H1 (cell line): Measurements from ENCODE around the gene ADCK1. TPM values are rescaled to one million over a fixed set of nuclear protein-coding genes. Genes with fewer than 3 reads are reported as not detected.

Source experiments
- FOSL1 ChIP-seq: IDR thresholded peaks from 2 replicates; pipeline ENCODE4 v1.6.1; 2011; ENCODE audit warnings: mild to moderate bottlenecking, low read depth, low read length, moderate library complexity; ENCODE audit not compliant: insufficient read depth
- POU5F1 ChIP-seq: IDR thresholded peaks from 2 replicates; pipeline ENCODE4 v1.6.1; 2011; ENCODE audit warnings: low read depth, mild to moderate bottlenecking, low read length, moderate library complexity
- RAD21 ChIP-seq, 2 experiments: IDR thresholded peaks in 1 of 2; conservative IDR thresholded peaks in 1 of 2; 2 replicates each; pipeline ENCODE4 v1.6.1; 2011; ENCODE audit warnings: low read depth in 2 of 2, low read length in 2 of 2, improper control_type of control experiment in 1 of 2, inconsistent platforms in 1 of 2, mild to moderate bottlenecking in 1 of 2, moderate library complexity in 1 of 2
- SAP30 ChIP-seq: fragments of 300-600 bp; sonication (generic); IDR thresholded peaks from 2 replicates; pipeline ENCODE4 v1.7.1; 2012; ENCODE audit warnings: low read length, moderate library complexity, mild to moderate bottlenecking, inconsistent platforms; ENCODE audit not compliant: insufficient read depth, insufficient replicate concordance
- SRF ChIP-seq: IDR thresholded peaks from 2 replicates; pipeline ENCODE4 v1.6.1; 2011; ENCODE audit warnings: mild to moderate bottlenecking, low read depth, low read length, moderate library complexity
- TBP ChIP-seq: IDR thresholded peaks from 2 replicates; pipeline ENCODE4 v1.6.1; 2011; ENCODE audit warnings: low read depth, low read length, improper control_type of control experiment
- polyA plus RNA-seq, 7 experiments: library from polyadenylated mRNA; depleted of rRNA in 3 of 7; stranded (reverse) in 5 of 7; unstranded in 2 of 7; fragments of >200 nt in 5 of 7; fragments of 200-250 nt in 2 of 7; gene quantifications; 1 replicate in 5 of 7; 2 replicates in 1 of 7; 4 replicates in 1 of 7; pipeline versions ENCODE4 v1.2.1 to v1.2.3, GENCODE V29; 2011 to 2013; ENCODE audit warnings: missing spikeins in 2 of 7, mixed read lengths in 2 of 7
- total RNA-seq: library from RNA; stranded (reverse); fragmentation: NEBNext Ultra II Directional; extraction: Animal tissue kit (Norgen Biotek cat#: 25700); gene quantifications from 2 replicates; pipeline ENCODE4 v1.2.1, GENCODE V29; 2021
- TF ChIP-seq, protein P1 (sequence below): fragments of 300-600 bp; sonication (generic); IDR thresholded peaks from 2 replicates; pipeline ENCODE4 v1.7.1; 2012; ENCODE audit warnings: low read length, moderate library complexity, mild to moderate bottlenecking, inconsistent platforms; ENCODE audit not compliant: insufficient replicate concordance
- TF ChIP-seq, protein P2 (sequence below): IDR thresholded peaks from 2 replicates; pipeline ENCODE4 v1.6.1; 2011; ENCODE audit warnings: low read depth, mild to moderate bottlenecking, low read length; ENCODE audit not compliant: insufficient read depth

The ADCK1 gene
- total and polyA plus RNA-seq, 2 of the 8 experiments (the other 6 are each of a cell fraction or from before 2014, with no cell fraction given): 11.0 to 16.8 TPM

DNA sequence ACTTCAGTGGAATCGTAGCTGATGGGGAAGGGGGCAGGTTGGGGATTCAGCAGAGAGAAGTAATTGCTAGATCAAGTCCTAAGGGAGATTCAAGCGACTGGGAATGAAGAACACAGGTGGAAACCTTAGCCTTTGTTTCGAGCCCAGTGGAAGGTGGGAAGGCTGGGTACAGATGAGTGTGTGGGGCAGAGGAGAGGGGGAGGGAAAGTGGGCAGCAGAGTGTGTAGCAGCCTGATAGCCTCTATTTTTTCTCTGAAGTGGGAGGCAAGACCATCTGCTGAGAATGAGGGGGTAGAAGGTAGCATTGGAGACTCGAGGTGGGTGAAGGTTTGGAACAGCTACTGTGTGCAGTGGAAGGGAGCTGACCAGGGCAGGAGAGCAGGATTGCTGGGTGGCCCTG is 91.0 kb downstream of the ADCK1 start (continued):
- TF ChIP-seq RAD21 (IDR thresholded peaks at IDR 0.05 in 1 of 2, conservative IDR thresholded peaks at IDR 0.05 in 1 of 2; ENCODE audit: low read depth in 2 of 2, low read length in 2 of 2): no peak
- TF ChIP-seq TBP: no peak
- TF ChIP-seq SRF: no peak
- TF ChIP-seq, protein P1, sequence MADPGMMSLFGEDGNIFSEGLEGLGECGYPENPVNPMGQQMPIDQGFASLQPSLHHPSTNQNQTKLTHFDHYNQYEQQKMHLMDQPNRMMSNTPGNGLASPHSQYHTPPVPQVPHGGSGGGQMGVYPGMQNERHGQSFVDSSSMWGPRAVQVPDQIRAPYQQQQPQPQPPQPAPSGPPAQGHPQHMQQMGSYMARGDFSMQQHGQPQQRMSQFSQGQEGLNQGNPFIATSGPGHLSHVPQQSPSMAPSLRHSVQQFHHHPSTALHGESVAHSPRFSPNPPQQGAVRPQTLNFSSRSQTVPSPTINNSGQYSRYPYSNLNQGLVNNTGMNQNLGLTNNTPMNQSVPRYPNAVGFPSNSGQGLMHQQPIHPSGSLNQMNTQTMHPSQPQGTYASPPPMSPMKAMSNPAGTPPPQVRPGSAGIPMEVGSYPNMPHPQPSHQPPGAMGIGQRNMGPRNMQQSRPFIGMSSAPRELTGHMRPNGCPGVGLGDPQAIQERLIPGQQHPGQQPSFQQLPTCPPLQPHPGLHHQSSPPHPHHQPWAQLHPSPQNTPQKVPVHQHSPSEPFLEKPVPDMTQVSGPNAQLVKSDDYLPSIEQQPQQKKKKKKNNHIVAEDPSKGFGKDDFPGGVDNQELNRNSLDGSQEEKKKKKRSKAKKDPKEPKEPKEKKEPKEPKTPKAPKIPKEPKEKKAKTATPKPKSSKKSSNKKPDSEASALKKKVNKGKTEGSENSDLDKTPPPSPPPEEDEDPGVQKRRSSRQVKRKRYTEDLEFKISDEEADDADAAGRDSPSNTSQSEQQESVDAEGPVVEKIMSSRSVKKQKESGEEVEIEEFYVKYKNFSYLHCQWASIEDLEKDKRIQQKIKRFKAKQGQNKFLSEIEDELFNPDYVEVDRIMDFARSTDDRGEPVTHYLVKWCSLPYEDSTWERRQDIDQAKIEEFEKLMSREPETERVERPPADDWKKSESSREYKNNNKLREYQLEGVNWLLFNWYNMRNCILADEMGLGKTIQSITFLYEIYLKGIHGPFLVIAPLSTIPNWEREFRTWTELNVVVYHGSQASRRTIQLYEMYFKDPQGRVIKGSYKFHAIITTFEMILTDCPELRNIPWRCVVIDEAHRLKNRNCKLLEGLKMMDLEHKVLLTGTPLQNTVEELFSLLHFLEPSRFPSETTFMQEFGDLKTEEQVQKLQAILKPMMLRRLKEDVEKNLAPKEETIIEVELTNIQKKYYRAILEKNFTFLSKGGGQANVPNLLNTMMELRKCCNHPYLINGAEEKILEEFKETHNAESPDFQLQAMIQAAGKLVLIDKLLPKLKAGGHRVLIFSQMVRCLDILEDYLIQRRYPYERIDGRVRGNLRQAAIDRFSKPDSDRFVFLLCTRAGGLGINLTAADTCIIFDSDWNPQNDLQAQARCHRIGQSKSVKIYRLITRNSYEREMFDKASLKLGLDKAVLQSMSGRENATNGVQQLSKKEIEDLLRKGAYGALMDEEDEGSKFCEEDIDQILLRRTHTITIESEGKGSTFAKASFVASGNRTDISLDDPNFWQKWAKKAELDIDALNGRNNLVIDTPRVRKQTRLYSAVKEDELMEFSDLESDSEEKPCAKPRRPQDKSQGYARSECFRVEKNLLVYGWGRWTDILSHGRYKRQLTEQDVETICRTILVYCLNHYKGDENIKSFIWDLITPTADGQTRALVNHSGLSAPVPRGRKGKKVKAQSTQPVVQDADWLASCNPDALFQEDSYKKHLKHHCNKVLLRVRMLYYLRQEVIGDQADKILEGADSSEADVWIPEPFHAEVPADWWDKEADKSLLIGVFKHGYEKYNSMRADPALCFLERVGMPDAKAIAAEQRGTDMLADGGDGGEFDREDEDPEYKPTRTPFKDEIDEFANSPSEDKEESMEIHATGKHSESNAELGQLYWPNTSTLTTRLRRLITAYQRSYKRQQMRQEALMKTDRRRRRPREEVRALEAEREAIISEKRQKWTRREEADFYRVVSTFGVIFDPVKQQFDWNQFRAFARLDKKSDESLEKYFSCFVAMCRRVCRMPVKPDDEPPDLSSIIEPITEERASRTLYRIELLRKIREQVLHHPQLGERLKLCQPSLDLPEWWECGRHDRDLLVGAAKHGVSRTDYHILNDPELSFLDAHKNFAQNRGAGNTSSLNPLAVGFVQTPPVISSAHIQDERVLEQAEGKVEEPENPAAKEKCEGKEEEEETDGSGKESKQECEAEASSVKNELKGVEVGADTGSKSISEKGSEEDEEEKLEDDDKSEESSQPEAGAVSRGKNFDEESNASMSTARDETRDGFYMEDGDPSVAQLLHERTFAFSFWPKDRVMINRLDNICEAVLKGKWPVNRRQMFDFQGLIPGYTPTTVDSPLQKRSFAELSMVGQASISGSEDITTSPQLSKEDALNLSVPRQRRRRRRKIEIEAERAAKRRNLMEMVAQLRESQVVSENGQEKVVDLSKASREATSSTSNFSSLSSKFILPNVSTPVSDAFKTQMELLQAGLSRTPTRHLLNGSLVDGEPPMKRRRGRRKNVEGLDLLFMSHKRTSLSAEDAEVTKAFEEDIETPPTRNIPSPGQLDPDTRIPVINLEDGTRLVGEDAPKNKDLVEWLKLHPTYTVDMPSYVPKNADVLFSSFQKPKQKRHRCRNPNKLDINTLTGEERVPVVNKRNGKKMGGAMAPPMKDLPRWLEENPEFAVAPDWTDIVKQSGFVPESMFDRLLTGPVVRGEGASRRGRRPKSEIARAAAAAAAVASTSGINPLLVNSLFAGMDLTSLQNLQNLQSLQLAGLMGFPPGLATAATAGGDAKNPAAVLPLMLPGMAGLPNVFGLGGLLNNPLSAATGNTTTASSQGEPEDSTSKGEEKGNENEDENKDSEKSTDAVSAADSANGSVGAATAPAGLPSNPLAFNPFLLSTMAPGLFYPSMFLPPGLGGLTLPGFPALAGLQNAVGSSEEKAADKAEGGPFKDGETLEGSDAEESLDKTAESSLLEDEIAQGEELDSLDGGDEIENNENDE: no peak
- TF ChIP-seq, protein P2, sequence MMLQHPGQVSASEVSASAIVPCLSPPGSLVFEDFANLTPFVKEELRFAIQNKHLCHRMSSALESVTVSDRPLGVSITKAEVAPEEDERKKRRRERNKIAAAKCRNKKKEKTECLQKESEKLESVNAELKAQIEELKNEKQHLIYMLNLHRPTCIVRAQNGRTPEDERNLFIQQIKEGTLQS: no peak
- no peak for TF ChIP-seq FOSL1
- TF ChIP-seq SAP30: no peak
- no peak for TF ChIP-seq POU5F1
